GM18858 (cell line): Measurements from ENCODE around the gene SLC25A22.

ENCODE experiments used
- ATAC-seq: cut with Tn5 transposase; IDR thresholded peaks from one replicate; pipeline ENCODE4 v1.9.1; 2021; ENCODE audit not compliant: unreplicated experiment

Gene SLC25A22

GRCh38 chr11:774873-775592, 23.0 kb downstream of the SLC25A22 start:
- ATAC-seq, result no peak

GRCh38 chr11:773830-774229, 24.3 kb downstream of the SLC25A22 start:
- ATAC-seq, result no peak

GRCh38 chr11:773425-773824, 24.7 kb downstream of the SLC25A22 start:
- no peak for ATAC-seq

- no peak for ATAC-seq
Observed at GRCh38 chr11:772429-773390, 25.4 kb downstream of the SLC25A22 start.

- no peak for ATAC-seq
Observed at GRCh38 chr11:771617-772204, 26.4 kb downstream of the SLC25A22 start.

GRCh38 chr11:770642-771616, 27.2 kb downstream of the SLC25A22 start:
- ATAC-seq, result no peak

GRCh38 chr11:769887-770641, 28.0 kb downstream of the SLC25A22 start:
- ATAC-seq, result no peak

- no peak for ATAC-seq
Observed at GRCh38 chr11:767238-767637, 30.8 kb downstream of the SLC25A22 start.

GRCh38 chr11:766936-767210, 31.2 kb downstream of the SLC25A22 start:
- ATAC-seq, result no peak

- no peak for ATAC-seq
Observed at GRCh38 chr11:766106-766935, 31.8 kb downstream of the SLC25A22 start.

- no peak for ATAC-seq
Observed at GRCh38 chr11:765802-766091, 32.3 kb downstream of the SLC25A22 start.

GRCh38 chr11:765025-765801, 32.9 kb downstream of the SLC25A22 start:
- no peak for ATAC-seq

GRCh38 chr11:764322-765024, 33.6 kb downstream of the SLC25A22 start:
- ATAC-seq, result no peak

GRCh38 chr11:763549-764321, 34.3 kb downstream of the SLC25A22 start:
- no peak for ATAC-seq

- no peak for ATAC-seq
Observed at GRCh38 chr11:763073-763463, 35.0 kb downstream of the SLC25A22 start.

GRCh38 chr11:762421-763072, 35.5 kb downstream of the SLC25A22 start:
- ATAC-seq, result no peak
